MM.1S (cell line): ENCODE measurements around the gene PDE2A.

Source experiments
- EZH2 ChIP-seq: fragments of 300-600 bp; sonication (generic); optimal IDR thresholded peaks from 2 replicates; pipeline ENCODE3; 2017; ENCODE audit warnings: low read depth, mild to moderate bottlenecking, antibody characterized with exemption, low read length, mixed read lengths
- TF ChIP-seq, protein P1 (sequence below): fragments of 300-600 bp; sonication (generic); IDR thresholded peaks from 2 replicates; pipeline ENCODE4 v1.5.1; 2016; ENCODE audit warnings: antibody characterized with exemption, low read length, mixed read lengths

- TF ChIP-seq, protein P1, sequence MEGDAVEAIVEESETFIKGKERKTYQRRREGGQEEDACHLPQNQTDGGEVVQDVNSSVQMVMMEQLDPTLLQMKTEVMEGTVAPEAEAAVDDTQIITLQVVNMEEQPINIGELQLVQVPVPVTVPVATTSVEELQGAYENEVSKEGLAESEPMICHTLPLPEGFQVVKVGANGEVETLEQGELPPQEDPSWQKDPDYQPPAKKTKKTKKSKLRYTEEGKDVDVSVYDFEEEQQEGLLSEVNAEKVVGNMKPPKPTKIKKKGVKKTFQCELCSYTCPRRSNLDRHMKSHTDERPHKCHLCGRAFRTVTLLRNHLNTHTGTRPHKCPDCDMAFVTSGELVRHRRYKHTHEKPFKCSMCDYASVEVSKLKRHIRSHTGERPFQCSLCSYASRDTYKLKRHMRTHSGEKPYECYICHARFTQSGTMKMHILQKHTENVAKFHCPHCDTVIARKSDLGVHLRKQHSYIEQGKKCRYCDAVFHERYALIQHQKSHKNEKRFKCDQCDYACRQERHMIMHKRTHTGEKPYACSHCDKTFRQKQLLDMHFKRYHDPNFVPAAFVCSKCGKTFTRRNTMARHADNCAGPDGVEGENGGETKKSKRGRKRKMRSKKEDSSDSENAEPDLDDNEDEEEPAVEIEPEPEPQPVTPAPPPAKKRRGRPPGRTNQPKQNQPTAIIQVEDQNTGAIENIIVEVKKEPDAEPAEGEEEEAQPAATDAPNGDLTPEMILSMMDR = peak; percentile 13; the same call in 1 of the 2 replicates
- TF ChIP-seq EZH2 = no peak
Measured at GRCh38 chr11:72704028-72704782, 30.0 kb upstream of the PDE2A start.
